CD14-positive monocyte (primary cell): Measurements from ENCODE around the gene ADAMTSL2. TPM values are rescaled to one million over a fixed set of nuclear protein-coding genes. Genes with fewer than 3 reads are reported as not detected.

ENCODE experiments used
- DNase-seq, 3 donors: peaks; one replicate each; pipeline ENCODE4 v3.0.0-alpha.2; 2011 to 2022
- H2AFZ ChIP-seq: 2 replicates; pipeline ENCODE4 v1.6.0; 2012; ENCODE audit warnings: mild to moderate bottlenecking, low read depth, low read length, inconsistent platforms; ENCODE audit not compliant: insufficient read depth, poor library complexity, severe bottlenecking
- H3K27ac ChIP-seq, 2 donors: 1 replicate in 1 of 2; 2 replicates in 1 of 2; pipeline ENCODE4 v1.5.1; 2012 to 2013; ENCODE audit warnings: low read length in 2 of 2, control low read depth in 1 of 2, inconsistent platforms in 1 of 2, low read depth in 1 of 2, mild to moderate bottlenecking in 1 of 2
- H3K27me3 ChIP-seq, 2 donors: one replicate each; pipeline versions ENCODE4 v1.6.0 to v1.6.1; 2011 to 2013; ENCODE audit warnings: low read length in 2 of 2; ENCODE audit not compliant: control insufficient read depth in 2 of 2, insufficient read depth in 2 of 2
- H3K36me3 ChIP-seq, 2 donors: replicated peaks in 1 of 2; 1 replicate in 1 of 2; 2 replicates in 1 of 2; pipeline versions ENCODE4 v1.5.1 to v1.6.1; 2012 to 2013; ENCODE audit warnings: low read length in 2 of 2, control low read depth in 1 of 2, inconsistent platforms in 1 of 2, mild to moderate bottlenecking in 1 of 2; ENCODE audit not compliant: insufficient read depth in 2 of 2, control insufficient read depth in 1 of 2
- H3K4me1 ChIP-seq, 2 donors: 1 replicate in 1 of 2; 2 replicates in 1 of 2; pipeline versions ENCODE4 v1.5.1 to v1.6.1; 2012 to 2013; ENCODE audit warnings: low read length in 2 of 2, control low read depth in 1 of 2, inconsistent platforms in 1 of 2, mild to moderate bottlenecking in 1 of 2, moderate library complexity in 1 of 2; ENCODE audit not compliant: insufficient read depth in 2 of 2, control insufficient read depth in 1 of 2
- H3K4me2 ChIP-seq: replicated peaks from 2 replicates; pipeline ENCODE3; 2012; ENCODE audit warnings: low read length, moderate library complexity, mild to moderate bottlenecking; ENCODE audit not compliant: poor library complexity, severe bottlenecking; ENCODE audit errors: extremely low read depth
- H3K4me3 ChIP-seq, 3 experiments: fragments of 200-600 bp in 1 of 3; sonication (generic) in 1 of 3; replicated peaks in 1 of 3; 1 replicate in 2 of 3; 2 replicates in 1 of 3; pipeline ENCODE4 v1.5.1; 2011 to 2013; ENCODE audit warnings: low read length in 3 of 3, mild to moderate bottlenecking in 3 of 3, control low read depth in 2 of 3, low read depth in 2 of 3, inconsistent platforms in 1 of 3, moderate library complexity in 1 of 3
- H3K79me2 ChIP-seq: 2 replicates; pipeline ENCODE4 v1.6.0; 2012; ENCODE audit warnings: mild to moderate bottlenecking, control low read depth, inconsistent platforms, low read length, moderate library complexity; ENCODE audit not compliant: insufficient read depth
- H3K9ac ChIP-seq: 2 replicates; pipeline ENCODE4 v1.6.0; 2017; ENCODE audit warnings: low read length, mild to moderate bottlenecking; ENCODE audit not compliant: insufficient read depth, poor library complexity, severe bottlenecking
- H3K9me3 ChIP-seq, 2 donors: replicated peaks in 1 of 2; 1 replicate in 1 of 2; 2 replicates in 1 of 2; pipeline versions ENCODE4 v1.5.1 to v1.6.1; 2012 to 2013; ENCODE audit warnings: low read length in 2 of 2, control low read depth in 1 of 2; ENCODE audit not compliant: control insufficient read depth in 1 of 2, insufficient read depth in 1 of 2
- H4K20me1 ChIP-seq: 2 replicates; pipeline ENCODE4 v1.6.0; 2012; ENCODE audit warnings: mild to moderate bottlenecking, low read length, control low read depth, moderate library complexity; ENCODE audit not compliant: insufficient read depth
- H3K27ac Mint-ChIP-seq, 7 donors: one replicate each; pipeline ENCODE4 v1.8.0; 2020; ENCODE audit warnings: mild to moderate bottlenecking in 7 of 7, mixed read lengths in 7 of 7, moderate library complexity in 6 of 7, inconsistent platforms in 2 of 7
- H3K27me3 Mint-ChIP-seq, 3 donors: one replicate each; pipeline ENCODE4 v1.8.0; 2021 to 2022; ENCODE audit warnings: low read depth in 3 of 3, mild to moderate bottlenecking in 3 of 3, mixed read lengths in 3 of 3, moderate library complexity in 3 of 3, inconsistent platforms in 1 of 3
- H3K36me3 Mint-ChIP-seq, 2 donors: one replicate each; pipeline ENCODE4 v1.8.0; 2020; ENCODE audit warnings: mixed read lengths in 2 of 2, inconsistent platforms in 1 of 2, mild to moderate bottlenecking in 1 of 2
- H3K4me1 Mint-ChIP-seq: one replicate; pipeline ENCODE4 v1.8.0; 2020; ENCODE audit warnings: mild to moderate bottlenecking, mixed read lengths
- H3K4me3 Mint-ChIP-seq, 2 donors: one replicate each; pipeline ENCODE4 v1.8.0; 2020; ENCODE audit warnings: mild to moderate bottlenecking in 2 of 2, mixed read lengths in 2 of 2, moderate library complexity in 1 of 2
- H3K9me3 Mint-ChIP-seq, 7 donors: one replicate each; pipeline ENCODE4 v1.8.0; 2020 to 2022; ENCODE audit warnings: mixed read lengths in 7 of 7, mild to moderate bottlenecking in 6 of 7, moderate library complexity in 6 of 7, inconsistent platforms in 2 of 7
- WGBS: methylation state at CpG from one replicate; pipeline ENCODE4 v1.1.5; 2013; ENCODE audit warnings: missing lambda C conversion rate; ENCODE audit not compliant: insufficient coverage; 5-methylcytosine and 5-hydroxymethylcytosine counted together
- intact Hi-C, 2 donors: fragments of 100-400 bp; cut with micrococcal nuclease; formaldehyde crosslinking; loops; one replicate each; pipeline versions ENCODE4 v1.15.0 to v1.15.1; 2023
- polyA plus RNA-seq, 3 donors: library from polyadenylated mRNA; depleted of rRNA in 1 of 3; unstranded in 2 of 3; stranded (reverse) in 1 of 3; fragments of 300-500 nt in 2 of 3; fragments of >200 nt in 1 of 3; fragmentation: Illumina TruSeq in 2 of 3; gene quantifications; 1 replicate in 2 of 3; 2 replicates in 1 of 3; pipeline ENCODE4 v1.2.3, GENCODE V29; 2012 to 2021
- TF ChIP-seq, protein P1 (sequence below): fragments of 200-600 bp; IDR thresholded peaks from one replicate; pipeline ENCODE4 v1.8.0; 2022; ENCODE audit warnings: antibody characterized with exemption, mild to moderate bottlenecking

Gene ADAMTSL2
- polyA plus RNA-seq, 3 donors = 0.08 TPM; not detected in 2

DNA sequence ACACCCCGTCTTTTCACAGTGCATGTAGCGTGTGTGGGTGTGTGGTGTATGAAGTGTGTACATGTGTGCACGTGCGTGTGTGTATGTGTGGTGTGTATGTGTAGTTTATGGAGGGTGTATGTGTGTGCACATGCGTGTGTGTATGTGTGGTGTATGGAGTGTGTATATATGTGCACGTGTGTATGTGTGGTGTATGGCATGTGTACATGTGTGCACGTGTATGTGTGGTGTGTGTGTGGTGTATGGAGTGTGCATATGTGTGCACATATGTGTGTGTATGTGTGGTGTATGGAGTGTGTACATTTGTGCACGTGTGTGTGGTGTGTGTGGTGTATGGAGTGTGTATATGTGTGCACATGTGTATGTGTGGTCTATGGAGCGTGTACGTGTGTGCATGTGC lies 22.9 kb upstream of the ADAMTSL2 start:
- Mint-ChIP-seq H3K27me3 (peaks cover 6 to 25% (median 19%) of the 10 kb centered on the region in 3 donors), H3K27ac (no peak overlapping the region), H3K4me1 (peaks cover 2% of the 10 kb centered on the region), H3K36me3 (no peaks in the 10 kb centered on the region), H3K9me3 (no peaks in the 10 kb centered on the region), H3K4me3 (no peak overlapping the region)
- Histone ChIP-seq H3K4me3 (no peak overlapping the region), H3K36me3 (no peaks in the 10 kb centered on the region), H3K4me1 (no peaks in the 10 kb centered on the region), H3K27ac (no peak overlapping the region), H3K9ac (no peak overlapping the region), H3K27me3 (peaks cover 3 to 12% of the 10 kb centered on the region in 2 donors), H4K20me1 (no peaks in the 10 kb centered on the region), H3K9me3 (no peaks in the 10 kb centered on the region), H3K4me2 (no peak overlapping the region), H3K79me2 (no peaks in the 10 kb centered on the region), H2AFZ (no peak overlapping the region)
- no peak for DNase-seq
- TF ChIP-seq, protein P1, sequence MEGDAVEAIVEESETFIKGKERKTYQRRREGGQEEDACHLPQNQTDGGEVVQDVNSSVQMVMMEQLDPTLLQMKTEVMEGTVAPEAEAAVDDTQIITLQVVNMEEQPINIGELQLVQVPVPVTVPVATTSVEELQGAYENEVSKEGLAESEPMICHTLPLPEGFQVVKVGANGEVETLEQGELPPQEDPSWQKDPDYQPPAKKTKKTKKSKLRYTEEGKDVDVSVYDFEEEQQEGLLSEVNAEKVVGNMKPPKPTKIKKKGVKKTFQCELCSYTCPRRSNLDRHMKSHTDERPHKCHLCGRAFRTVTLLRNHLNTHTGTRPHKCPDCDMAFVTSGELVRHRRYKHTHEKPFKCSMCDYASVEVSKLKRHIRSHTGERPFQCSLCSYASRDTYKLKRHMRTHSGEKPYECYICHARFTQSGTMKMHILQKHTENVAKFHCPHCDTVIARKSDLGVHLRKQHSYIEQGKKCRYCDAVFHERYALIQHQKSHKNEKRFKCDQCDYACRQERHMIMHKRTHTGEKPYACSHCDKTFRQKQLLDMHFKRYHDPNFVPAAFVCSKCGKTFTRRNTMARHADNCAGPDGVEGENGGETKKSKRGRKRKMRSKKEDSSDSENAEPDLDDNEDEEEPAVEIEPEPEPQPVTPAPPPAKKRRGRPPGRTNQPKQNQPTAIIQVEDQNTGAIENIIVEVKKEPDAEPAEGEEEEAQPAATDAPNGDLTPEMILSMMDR = no peak
- intact Hi-C loops = no loop called here
- WGBS = 85% methylated on average over 8 of the region's 10 CpGs

DNA sequence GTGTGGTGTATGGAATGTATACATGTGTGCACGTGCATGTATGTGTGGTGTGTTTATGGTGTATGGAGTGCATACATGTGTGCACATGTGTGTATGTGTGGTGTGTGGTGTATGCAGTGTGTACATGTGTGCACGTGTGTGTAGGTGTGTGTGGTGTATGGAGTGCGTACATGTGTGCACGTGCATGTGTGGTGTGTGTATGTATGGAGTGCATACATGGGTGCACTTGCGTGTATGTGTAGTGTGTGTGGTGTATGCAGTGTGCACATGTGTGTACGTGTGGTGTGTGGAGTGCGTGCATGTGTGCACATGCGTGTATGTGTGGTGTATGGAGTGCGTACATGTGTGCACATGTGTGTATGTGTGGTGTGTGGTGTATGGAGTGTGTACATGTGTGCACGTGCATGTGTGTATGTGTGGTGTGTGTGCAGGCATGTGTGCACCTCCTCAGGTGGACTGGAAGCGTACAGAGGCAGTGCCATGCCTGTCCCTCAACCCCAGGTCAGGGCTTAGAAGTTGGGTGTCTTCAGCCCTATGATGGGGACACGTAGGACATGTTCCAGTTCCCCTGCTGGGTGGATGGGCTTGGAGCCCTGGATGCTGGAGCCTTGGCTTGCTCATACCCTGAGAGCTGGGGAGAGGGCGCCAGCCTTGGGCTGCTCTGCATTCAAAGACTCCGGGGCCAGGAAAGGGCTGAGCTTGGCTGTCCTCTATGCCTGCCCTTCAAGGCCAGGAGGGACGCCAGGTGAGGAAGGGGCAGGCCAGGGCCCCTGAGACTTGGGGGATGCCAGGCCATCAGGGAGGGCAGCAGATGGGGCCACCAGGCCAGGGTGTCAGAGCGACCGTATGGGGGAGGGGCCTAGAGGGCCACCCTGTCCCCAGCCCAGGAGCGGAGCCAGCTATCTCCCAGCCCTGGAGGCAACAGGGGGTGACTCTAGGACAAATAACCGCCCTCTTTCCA lies 22.0 kb upstream of the ADAMTSL2 start:
- Mint-ChIP-seq H3K4me3 (no peak overlapping the region), H3K36me3 (no peaks in the 10 kb centered on the region), H3K27me3 (peaks cover 6 to 22% (median 19%) of the 10 kb centered on the region in 3 donors), H3K4me1 (peaks cover 2% of the 10 kb centered on the region), H3K9me3 (no peaks in the 10 kb centered on the region), H3K27ac (no peak overlapping the region)
- no peak overlapping the region for H3K27ac ChIP-seq
- no peaks in the 10 kb centered on the region for H3K36me3 ChIP-seq
- H3K79me2 ChIP-seq = no peaks in the 10 kb centered on the region
- no peak overlapping the region for H3K4me3 ChIP-seq
- intact Hi-C loops = no loop called here
- WGBS = 92% methylated on average over 19 of the region's 19 CpGs
- H3K4me2 ChIP-seq = no peak overlapping the region
- no peak overlapping the region for H3K9ac ChIP-seq
- no peaks in the 10 kb centered on the region for H3K4me1 ChIP-seq
- no peak for DNase-seq
- no peaks in the 10 kb centered on the region for H3K9me3 ChIP-seq
- no peak overlapping the region for H2AFZ ChIP-seq
- no peaks in the 10 kb centered on the region for H4K20me1 ChIP-seq
- TF ChIP-seq, protein P1 = no peak
- peaks cover 3 to 12% of the 10 kb centered on the region in 2 donors for H3K27me3 ChIP-seq
